Embryonic facial prominence (tissue), 1 donor: Measurements from ENCODE around the gene PRR36.
"Not testable (repeated sequence)": the region's sequence is repeated elsewhere in the genome, so short reads cannot be mapped to it uniquely, and the experiment has no call there.

Experiments used
- DNase-seq: peaks from one replicate; pipeline ENCODE4 v3.0.0-alpha.2; 2016; ENCODE audit errors: extremely low spot score

Gene PRR36

DNA sequence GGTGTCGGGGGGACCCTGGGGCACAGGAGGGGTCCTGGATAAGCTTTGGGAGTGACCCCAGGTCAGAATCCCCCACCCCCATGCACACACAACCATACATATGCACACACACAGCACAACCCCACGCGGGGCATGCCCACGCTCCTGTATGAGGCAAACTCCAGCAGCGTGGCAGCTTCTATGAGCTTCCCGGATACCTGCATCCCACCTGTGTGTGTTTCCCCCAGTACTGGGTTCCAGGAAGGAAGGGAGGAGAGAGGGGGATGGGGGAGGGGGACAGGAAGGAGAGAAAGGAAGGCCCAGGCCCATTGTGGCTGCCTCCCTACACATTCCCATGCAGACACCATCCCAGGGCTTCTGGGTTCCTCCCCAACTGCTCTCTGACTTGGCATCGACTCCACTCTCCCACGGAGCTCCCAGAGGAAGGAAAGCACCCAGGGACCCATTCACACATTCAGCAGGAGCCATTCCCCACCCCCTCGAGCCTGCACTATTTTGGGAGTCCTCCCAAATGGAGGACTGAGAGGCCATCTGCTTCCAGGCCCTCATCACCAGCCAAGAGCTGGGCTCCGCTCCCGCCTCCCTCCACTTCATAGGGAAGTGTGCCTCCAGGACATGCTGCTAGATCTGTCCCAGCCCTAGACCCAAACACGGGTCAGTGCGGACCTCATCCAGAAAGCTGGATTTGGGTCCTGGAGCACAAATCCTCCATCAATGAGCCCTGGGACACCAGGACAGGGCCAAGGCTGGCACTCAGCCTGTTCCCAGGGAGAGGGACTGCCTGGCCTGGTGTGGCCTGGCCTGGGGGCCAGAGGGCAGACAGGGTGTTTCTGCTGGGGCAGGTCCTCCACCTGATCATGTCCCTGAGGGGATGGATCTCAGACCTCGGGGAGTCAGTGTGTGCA, 13.2 kb downstream of the PRR36 start:
- DNase-seq = no peak

DNA sequence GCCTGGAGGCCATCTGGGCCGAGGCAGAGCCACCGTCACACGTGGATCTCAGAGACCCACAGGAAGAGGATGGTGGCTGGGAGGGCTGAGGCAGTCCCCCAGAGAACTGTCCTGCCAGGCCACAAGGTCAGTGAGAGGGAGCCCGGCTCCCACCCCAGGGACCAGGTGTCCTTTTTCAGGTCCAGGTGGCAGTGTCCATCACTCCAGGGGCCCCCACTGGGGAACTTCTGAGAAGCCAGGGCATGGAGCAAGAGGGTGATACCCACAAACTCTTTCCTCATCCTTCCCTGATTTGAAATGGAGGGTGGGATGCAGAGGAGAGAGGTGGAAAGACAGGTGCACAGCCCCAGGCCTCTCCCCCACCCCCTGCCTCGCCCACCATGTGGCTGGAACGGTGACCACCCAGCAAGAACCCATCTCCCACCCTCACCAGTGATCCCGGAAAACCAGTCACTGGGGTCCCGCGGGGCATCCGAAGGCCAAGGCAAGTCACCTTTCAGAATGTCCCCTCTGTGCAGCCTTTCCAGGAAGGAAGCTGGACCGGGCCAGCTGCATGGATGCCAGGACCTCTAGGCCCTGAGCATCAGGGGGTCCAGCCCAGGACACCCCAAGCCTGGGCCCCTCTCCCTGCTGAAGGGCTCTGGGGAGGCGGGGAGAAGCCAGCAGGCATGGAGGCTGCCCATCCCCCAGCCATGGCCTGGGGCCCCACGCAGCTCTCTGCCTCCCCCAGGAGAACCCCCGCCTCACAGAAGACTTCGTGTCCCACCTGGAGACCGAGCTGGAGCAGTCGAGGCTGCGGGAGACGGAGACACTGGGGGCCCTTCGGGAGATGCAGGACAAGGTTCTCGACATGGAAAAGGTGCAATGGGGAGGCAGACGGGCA, 14.1 kb downstream of the PRR36 start:
- DNase-seq = no peak

- DNase-seq = not testable (repeated sequence)
Measured at GRCh38 chr19:7859087-7859486, 15.1 kb downstream of the PRR36 start.

DNA sequence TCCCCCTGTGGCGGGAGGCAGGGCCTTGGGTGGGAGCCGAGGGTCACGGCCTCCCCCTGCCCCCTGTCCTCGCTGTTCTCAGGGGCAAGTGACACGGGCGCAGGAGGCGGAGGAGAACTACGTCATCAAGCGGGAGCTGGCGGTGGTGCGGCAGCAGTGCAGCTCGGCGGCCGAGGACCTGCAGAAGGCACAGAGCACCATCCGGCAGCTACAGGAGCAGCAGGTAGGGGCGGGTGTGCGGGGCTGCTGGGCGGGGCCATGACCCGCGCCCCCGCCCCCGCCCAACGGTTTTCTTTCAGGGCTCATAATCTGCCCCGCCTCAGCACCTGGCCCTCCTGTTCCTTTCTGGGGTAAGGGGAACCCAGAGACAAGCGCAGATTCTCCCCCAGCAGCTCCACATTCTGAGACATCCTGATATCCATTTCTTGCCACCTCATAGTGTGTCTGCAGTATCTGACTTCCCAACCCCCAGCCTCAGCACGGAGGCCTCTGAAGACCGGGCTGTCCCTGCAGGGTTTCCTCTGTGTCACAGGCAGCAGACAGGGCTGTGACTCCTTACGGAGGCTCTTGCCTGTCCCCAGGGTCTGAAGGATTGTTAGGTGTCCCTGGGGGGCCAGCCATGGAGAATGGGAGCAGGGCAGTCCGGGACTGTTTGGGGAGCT, 15.9 kb downstream of the PRR36 start:
- no peak for DNase-seq

DNA sequence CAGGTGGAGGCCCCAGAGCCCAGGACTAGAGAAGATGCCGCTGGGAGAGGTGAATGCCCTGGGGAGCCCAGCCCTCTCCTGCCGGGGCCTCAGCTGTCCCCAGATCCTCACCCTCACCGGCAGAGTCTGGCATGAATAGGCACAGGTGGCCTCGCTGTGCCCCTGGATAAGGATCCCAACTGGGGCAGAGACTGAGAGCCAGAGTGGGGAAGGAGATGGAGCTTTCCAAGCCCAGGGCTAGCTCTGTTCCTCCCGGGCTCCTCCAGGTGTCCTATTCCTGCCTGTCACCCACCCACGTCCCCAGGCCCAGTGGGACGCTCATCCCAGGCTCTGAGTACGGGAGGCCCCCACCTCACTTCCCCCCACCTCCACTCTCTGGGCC, 16.5 kb downstream of the PRR36 start:
- no peak for DNase-seq

GRCh38 chr19:7856679-7857663, 17.2 kb downstream of the PRR36 start:
- no peak for DNase-seq

GRCh38 chr19:7856109-7856591, 18.0 kb downstream of the PRR36 start:
- DNase-seq = no peak

DNA sequence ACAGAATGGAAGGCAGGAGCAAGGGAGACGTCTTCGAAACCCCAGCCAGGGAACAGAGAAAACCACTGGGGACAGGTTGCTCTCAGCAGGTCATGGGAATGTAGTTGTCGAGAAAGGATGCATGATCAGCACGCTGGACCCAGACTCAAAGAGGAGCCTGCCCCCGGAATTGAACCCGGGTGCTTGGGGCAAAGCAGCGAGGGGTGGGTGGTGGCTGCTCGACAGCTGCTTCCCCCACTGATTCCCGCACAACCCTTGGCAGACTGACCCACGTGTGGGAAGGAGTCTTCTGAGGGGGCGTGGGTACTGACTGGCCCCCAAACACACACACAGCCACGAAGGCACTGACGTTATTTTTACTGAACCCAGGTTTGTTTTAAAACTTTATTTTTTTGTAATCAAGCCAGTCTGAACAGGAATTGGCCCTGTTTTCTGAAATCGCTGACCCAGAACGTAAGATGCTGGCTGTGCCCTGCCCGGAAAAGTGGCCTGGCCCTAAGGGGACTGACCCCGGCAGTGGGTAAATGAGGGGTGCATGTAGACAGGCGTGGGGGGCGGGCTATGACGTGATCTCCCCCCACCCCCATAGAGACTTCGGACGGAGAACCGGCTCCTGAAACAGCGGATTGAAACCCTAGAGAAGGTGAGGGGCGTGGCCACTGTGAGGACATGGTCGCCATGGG, 18.6 kb downstream of the PRR36 start:
- DNase-seq = no peak

DNA sequence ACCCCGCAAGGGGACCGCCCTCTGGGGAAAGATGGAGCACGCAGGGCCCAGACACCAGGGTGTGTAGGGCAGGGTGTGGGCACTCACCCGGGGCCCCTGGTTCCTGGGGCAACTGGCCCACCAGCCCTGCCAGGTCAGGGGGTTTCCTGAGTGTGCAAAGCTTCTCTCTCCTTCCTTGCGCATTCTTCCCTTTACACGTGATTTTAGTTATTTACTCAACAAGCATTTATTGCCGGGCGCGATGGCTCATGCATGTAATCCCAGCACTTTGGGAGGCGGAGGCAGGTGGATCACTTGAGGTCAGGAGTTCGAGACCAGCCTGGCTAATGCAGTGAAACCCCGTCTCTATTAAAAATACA, 20.4 kb downstream of the PRR36 start:
- no peak for DNase-seq

DNA sequence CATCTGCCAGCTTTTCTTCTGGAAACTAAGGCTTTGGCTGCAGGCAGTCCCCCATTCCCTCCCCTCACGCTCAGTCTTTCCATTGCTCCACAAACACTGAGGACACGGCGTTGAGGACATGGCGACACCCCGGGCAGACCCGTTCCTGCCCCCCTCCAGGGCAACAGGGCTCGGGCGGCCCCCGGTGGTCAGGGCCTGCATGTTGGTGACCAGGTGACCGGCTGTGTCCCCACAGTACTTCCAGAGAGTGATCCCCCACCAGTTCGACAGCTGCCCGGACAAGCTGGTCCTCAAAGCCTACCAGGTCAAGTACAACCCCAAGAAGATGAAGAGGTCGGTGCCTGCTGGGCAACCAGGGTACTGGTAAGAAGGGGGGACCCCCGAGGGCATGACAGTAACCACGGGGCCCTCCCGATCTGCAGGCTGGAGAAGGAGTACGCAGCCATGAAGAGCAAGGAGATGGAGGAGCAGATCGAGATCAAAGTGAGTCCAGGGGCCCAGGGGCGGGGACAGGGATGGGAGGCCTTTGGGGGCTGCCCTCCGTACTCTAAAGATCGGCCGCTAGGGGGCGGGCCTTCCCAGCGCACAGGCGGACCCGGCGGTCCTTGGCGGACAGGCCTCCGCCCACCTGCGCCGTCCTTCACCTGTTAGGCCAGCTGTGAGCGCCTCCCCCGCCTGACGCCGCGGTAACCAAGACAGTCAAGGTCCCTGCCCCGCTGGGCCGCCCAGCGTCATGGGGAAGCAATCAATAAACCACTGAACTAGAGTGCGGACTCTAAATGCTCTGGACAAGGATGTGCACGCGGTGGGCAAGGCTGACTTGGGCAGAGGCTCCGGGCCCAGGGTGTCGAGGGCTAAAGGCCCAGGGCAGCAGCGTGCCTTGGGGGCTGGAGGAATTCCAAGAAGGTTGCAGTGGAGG, 21.1 kb downstream of the PRR36 start:
- DNase-seq = no peak

- DNase-seq = no peak
Measured at GRCh38 chr19:7851623-7852500, 22.3 kb downstream of the PRR36 start.

- DNase-seq = no peak
Measured at GRCh38 chr19:7850945-7851622, 23.1 kb downstream of the PRR36 start.

- DNase-seq = no peak
Measured at GRCh38 chr19:7850000-7850813, 24.0 kb downstream of the PRR36 start.

DNA sequence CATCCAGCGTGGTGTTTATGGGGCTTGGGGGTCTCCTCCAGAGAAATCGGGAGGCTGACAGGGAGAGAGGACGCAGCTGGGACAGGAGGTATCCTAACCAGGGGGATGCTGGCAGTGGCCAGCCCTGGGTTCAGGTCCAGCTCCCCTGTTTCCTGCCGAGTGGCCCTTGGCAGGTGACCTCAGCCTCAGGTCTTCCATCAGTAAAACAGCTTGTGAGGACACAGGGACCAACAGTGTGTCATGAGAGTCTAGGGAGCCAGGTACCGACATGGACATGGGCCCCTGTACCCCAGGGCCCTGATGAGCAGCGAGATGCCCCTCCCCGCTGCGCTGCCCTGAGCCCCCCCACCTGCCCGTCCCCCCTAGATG, 24.6 kb downstream of the PRR36 start:
- DNase-seq = no peak

DNA sequence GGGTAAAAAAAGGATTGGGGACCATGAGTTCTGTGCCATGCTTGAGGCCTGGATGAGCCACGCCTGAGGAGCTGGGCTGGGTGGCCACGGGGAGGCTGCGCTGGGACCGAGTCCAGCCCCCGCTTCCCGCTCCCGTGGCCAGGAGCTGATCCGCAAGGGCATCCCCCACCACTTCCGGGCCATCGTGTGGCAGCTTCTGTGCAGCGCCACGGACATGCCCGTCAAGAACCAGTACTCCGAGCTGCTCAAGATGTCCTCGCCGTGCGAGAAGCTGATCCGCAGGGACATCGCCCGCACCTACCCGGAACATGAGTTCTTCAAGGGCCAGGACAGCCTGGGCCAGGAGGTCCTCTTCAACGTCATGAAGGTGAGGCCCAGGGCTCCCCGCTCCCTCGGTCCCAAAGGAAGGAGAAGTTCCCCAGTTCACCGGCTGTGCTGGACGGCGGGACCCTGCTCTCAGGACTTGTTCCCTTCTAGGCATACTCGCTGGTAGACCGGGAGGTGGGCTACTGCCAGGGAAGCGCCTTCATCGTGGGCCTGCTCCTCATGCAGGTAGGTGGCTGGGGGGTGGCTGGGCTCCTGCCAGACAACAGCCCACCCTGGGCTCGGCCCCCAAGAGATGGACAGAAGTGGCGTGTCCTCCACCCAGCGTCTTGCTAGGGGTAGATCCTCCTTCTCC, 25.3 kb downstream of the PRR36 start:
- no peak for DNase-seq

GRCh38 chr19:7847664-7848063, 26.5 kb downstream of the PRR36 start:
- DNase-seq = no peak
